Stimulated activated CD4-positive, alpha-beta T cell treated with anti-CD3 and anti-CD28 coated beads, TNF-alpha, amount 100 ng/mL, for 48 hours (primary cell): ENCODE results near the gene NR2E1.

Experiments
- DNase-seq, 3 donors: peaks; one replicate each; pipeline ENCODE4 v3.0.0-alpha.2; 2020; ENCODE audit warnings: low read depth in 3 of 3

The NR2E1 gene

GRCh38 chr6:108165714-108166663, at the start of gene NR2E1:
Gene NR2E1 (plus strand): TSS chr6:108166022. CDS start chr6:108166766, 744 bp downstream.
- no peak for DNase-seq

GRCh38 chr6:108116546-108117426, 49.0 kb upstream of the NR2E1 start:
- no peak for DNase-seq

GRCh38 chr6:108117427-108118358, 48.1 kb upstream of the NR2E1 start:
- no peak for DNase-seq

GRCh38 chr6:108118359-108118724, 47.5 kb upstream of the NR2E1 start:
- no peak for DNase-seq

GRCh38 chr6:108118810-108119768, 46.7 kb upstream of the NR2E1 start:
- no peak for DNase-seq

- no peak for DNase-seq
Measured at GRCh38 chr6:108119769-108120141, 46.1 kb upstream of the NR2E1 start.

- no peak for DNase-seq
Measured at GRCh38 chr6:108120311-108120710, 45.5 kb upstream of the NR2E1 start.

GRCh38 chr6:108121612-108122011, 44.2 kb upstream of the NR2E1 start:
- no peak for DNase-seq

- no peak for DNase-seq
Measured at GRCh38 chr6:108123481-108123929, 42.3 kb upstream of the NR2E1 start.

GRCh38 chr6:108123946-108124345, 41.9 kb upstream of the NR2E1 start:
- no peak for DNase-seq

GRCh38 chr6:108127056-108127455, 38.8 kb upstream of the NR2E1 start:
- DNase-seq, result no peak

- DNase-seq, result no peak
Measured at GRCh38 chr6:108127826-108128225, 38.0 kb upstream of the NR2E1 start.

GRCh38 chr6:108130262-108130661, 35.6 kb upstream of the NR2E1 start:
- DNase-seq, result no peak

- DNase-seq, result no peak
Measured at GRCh38 chr6:108132863-108133262, 33.0 kb upstream of the NR2E1 start.

- DNase-seq, result no peak
Measured at GRCh38 chr6:108133594-108134179, 32.1 kb upstream of the NR2E1 start.

- DNase-seq, result no peak
Measured at GRCh38 chr6:108134213-108134970, 31.4 kb upstream of the NR2E1 start.

- DNase-seq, result no peak
Measured at GRCh38 chr6:108142240-108142639, 23.6 kb upstream of the NR2E1 start.

- no peak for DNase-seq
Measured at GRCh38 chr6:108145639-108146038, 20.2 kb upstream of the NR2E1 start.

- DNase-seq, result no peak
Measured at GRCh38 chr6:108152446-108152845, 13.4 kb upstream of the NR2E1 start.
